Regular cardiac myocyte (primary cell): ENCODE data around the gene CRB2. TPM values are rescaled to one million over a fixed set of nuclear protein-coding genes. Genes with fewer than 3 reads are reported as not detected.

ENCODE experiments used
- total RNA-seq: library from RNA; depleted of rRNA; stranded (reverse); fragments of >200 nt; gene quantifications from 2 replicates; pipeline ENCODE4 v1.2.3, GENCODE V29; 2014

The CRB2 gene
- under 0.01 TPM in 1 of 2 replicates, not detected in the other for total RNA-seq

GRCh38 chr9:123355761-123356431, at the start of gene CRB2:
Gene CRB2, plus strand, starts transcription at chr9:123356197. Its CDS starts 64 bp downstream, at chr9:123356261.

Other genes starting within 250 kb of the CRB2 start
- gene STRBP, start 87.6 kb upstream of the CRB2 start, total RNA-seq: 3.3 and 3.9 TPM in 2 replicates